HG03520 (cell line): ENCODE measurements around the gene TMEM215.

ENCODE experiments used
- ATAC-seq: cut with Tn5 transposase; IDR thresholded peaks from one replicate; pipeline ENCODE4 v1.9.1; 2021; ENCODE audit warnings: mild to moderate bottlenecking, moderate library complexity; ENCODE audit not compliant: unreplicated experiment

The TMEM215 gene

GRCh38 chr9:32832346-32832745 is 49.0 kb downstream of the TMEM215 start:
- ATAC-seq, result no peak
